SK-N-SH (cell line): ENCODE measurements around the gene ASCC3.

Experiments
- CHD2 ChIP-seq: fragments of 150-350 bp; IDR thresholded peaks from 2 replicates; pipeline ENCODE4 v1.6.1; 2018; ENCODE audit warnings: low read length; ENCODE audit not compliant: partially characterized antibody
- EP300 ChIP-seq, 2 experiments: IDR thresholded peaks; 2 replicates each; pipeline versions ENCODE4 v1.4.0 to v1.6.1; 2012; ENCODE audit warnings: borderline replicate concordance in 1 of 2, low read depth in 1 of 2, low read length in 1 of 2
- GABPA ChIP-seq: IDR thresholded peaks from 2 replicates; pipeline ENCODE4 v1.4.0; 2012; ENCODE audit warnings: low read depth, mild to moderate bottlenecking
- JUND ChIP-seq: IDR thresholded peaks from 2 replicates; pipeline ENCODE4 v1.4.0; 2012
- POLR2AphosphoS5 ChIP-seq: IDR thresholded peaks from 2 replicates; pipeline ENCODE4 v1.6.1; 2012; ENCODE audit warnings: low read depth, low read length
- RAD21 ChIP-seq: IDR thresholded peaks from 2 replicates; pipeline ENCODE4 v1.6.1; 2012; ENCODE audit warnings: mild to moderate bottlenecking, low read length
- SIN3A ChIP-seq: IDR thresholded peaks from 2 replicates; pipeline ENCODE4 v1.6.1; 2012; ENCODE audit warnings: low read depth, mild to moderate bottlenecking, low read length, moderate library complexity, borderline replicate concordance
- TF ChIP-seq, protein P1 (sequence below): fragments of 200-600 bp; sonication (generic); IDR thresholded peaks from 2 replicates; pipeline ENCODE4 v1.6.1; 2017; ENCODE audit warnings: antibody characterized with exemption, mild to moderate bottlenecking, moderate library complexity
- TF ChIP-seq, protein P2 (sequence below): IDR thresholded peaks from 2 replicates; pipeline ENCODE4 v1.4.0; 2012; ENCODE audit warnings: low read depth, borderline replicate concordance
- TF ChIP-seq, protein P3 (sequence below): IDR thresholded peaks from 2 replicates; pipeline ENCODE4 v1.4.0; 2012; ENCODE audit warnings: low read depth
- TF ChIP-seq, protein P4 (sequence below): IDR thresholded peaks from 2 replicates; pipeline ENCODE4 v1.4.0; 2012; ENCODE audit warnings: low read depth, borderline replicate concordance

DNA sequence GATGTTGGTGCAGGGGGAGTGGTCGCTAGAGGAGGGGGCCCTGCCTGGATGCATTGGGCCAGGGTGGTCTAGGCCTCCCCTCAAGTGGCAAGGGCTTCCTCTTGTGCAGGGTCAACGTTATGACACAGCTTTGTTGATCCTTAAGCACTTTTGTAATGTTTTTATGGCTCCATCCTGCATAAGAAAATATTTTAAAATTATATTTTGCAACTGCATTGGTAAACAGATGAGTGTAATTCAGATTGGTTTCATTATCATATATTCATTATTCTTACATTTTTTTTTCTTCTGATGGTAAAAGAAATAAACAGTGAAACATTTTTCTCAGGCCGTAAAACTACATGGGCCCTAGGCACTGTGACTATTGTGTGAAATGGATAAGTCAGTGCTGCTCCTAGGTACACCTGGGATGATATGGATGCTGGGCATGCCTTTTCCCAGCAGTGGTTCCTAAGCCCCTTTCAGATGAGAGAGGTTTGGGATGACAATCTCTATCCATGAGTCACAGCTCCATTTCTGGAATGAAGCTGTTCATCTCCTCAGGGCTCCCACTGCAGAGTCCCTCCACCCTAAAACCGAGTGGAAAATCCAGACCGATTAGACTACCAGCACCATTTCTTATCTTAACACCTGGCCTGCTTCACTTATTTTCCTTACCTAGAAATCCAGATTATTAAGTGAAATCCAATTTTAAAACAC, 410.6 kb downstream of the ASCC3 start:
- TF ChIP-seq, protein P1, sequence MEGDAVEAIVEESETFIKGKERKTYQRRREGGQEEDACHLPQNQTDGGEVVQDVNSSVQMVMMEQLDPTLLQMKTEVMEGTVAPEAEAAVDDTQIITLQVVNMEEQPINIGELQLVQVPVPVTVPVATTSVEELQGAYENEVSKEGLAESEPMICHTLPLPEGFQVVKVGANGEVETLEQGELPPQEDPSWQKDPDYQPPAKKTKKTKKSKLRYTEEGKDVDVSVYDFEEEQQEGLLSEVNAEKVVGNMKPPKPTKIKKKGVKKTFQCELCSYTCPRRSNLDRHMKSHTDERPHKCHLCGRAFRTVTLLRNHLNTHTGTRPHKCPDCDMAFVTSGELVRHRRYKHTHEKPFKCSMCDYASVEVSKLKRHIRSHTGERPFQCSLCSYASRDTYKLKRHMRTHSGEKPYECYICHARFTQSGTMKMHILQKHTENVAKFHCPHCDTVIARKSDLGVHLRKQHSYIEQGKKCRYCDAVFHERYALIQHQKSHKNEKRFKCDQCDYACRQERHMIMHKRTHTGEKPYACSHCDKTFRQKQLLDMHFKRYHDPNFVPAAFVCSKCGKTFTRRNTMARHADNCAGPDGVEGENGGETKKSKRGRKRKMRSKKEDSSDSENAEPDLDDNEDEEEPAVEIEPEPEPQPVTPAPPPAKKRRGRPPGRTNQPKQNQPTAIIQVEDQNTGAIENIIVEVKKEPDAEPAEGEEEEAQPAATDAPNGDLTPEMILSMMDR, result no peak
- no peak for TF ChIP-seq RAD21
- TF ChIP-seq, protein P2, sequence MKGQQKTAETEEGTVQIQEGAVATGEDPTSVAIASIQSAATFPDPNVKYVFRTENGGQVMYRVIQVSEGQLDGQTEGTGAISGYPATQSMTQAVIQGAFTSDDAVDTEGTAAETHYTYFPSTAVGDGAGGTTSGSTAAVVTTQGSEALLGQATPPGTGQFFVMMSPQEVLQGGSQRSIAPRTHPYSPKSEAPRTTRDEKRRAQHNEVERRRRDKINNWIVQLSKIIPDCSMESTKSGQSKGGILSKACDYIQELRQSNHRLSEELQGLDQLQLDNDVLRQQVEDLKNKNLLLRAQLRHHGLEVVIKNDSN, result no peak
- no peak for TF ChIP-seq EP300 (IDR thresholded peaks at IDR 0.05; ENCODE audit: borderline replicate concordance in 1 of 2, low read depth in 1 of 2, low read length in 1 of 2)
- TF ChIP-seq JUND, result no peak
- TF ChIP-seq, protein P3, sequence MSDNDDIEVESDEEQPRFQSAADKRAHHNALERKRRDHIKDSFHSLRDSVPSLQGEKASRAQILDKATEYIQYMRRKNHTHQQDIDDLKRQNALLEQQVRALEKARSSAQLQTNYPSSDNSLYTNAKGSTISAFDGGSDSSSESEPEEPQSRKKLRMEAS, result no peak
- no peak for TF ChIP-seq GABPA
- TF ChIP-seq, protein P4, sequence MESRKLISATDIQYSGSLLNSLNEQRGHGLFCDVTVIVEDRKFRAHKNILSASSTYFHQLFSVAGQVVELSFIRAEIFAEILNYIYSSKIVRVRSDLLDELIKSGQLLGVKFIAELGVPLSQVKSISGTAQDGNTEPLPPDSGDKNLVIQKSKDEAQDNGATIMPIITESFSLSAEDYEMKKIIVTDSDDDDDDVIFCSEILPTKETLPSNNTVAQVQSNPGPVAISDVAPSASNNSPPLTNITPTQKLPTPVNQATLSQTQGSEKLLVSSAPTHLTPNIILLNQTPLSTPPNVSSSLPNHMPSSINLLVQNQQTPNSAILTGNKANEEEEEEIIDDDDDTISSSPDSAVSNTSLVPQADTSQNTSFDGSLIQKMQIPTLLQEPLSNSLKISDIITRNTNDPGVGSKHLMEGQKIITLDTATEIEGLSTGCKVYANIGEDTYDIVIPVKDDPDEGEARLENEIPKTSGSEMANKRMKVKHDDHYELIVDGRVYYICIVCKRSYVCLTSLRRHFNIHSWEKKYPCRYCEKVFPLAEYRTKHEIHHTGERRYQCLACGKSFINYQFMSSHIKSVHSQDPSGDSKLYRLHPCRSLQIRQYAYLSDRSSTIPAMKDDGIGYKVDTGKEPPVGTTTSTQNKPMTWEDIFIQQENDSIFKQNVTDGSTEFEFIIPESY, result no peak
- no peak for TF ChIP-seq POLR2AphosphoS5
- no peak for TF ChIP-seq CHD2
- TF ChIP-seq SIN3A, result no peak
